SK-N-SH treated with all-trans-retinoic acid at 6 μM for 48 hours (cell line): ENCODE measurements around the gene PTX4.

Experiments
- ATAC-seq: fragments of 200-7000 bp; cut with Tn5 transposase; 3 replicates; pipeline ENCODE4 v1.9.1; 2020; ENCODE audit warnings: mild to moderate bottlenecking, moderate library complexity
- ARNTL ChIP-seq: fragments of 450-650 bp; formaldehyde crosslinking; IDR thresholded peaks from 2 replicates; pipeline ENCODE4 v1.5.0; 2020; ENCODE audit warnings: low read depth, mild to moderate bottlenecking, moderate library complexity, borderline replicate concordance
- BACH2 ChIP-seq: fragments of 250-450 bp; sonication (Bioruptor Pico); IDR thresholded peaks from 2 replicates; pipeline ENCODE4 v1.9.0; 2021; ENCODE audit warnings: mild to moderate bottlenecking, borderline replicate concordance
- CSDC2 ChIP-seq: fragments of 250-450 bp; sonication (Bioruptor Pico); IDR thresholded peaks from 2 replicates; pipeline ENCODE4 v1.5.0; 2020; ENCODE audit warnings: mild to moderate bottlenecking, moderate library complexity
- GLIS3 ChIP-seq: fragments of 250-450 bp; sonication (Bioruptor Pico); IDR thresholded peaks from 2 replicates; pipeline ENCODE4 v1.5.0; 2020; ENCODE audit warnings: mild to moderate bottlenecking, moderate library complexity
- ISL1 ChIP-seq: fragments of 250-450 bp; sonication (Bioruptor Pico); IDR thresholded peaks from 2 replicates; pipeline ENCODE4 v2.1.2; 2022; ENCODE audit warnings: mild to moderate bottlenecking, moderate library complexity
- OSR1 ChIP-seq: fragments of 250-450 bp; sonication (Bioruptor Pico); IDR thresholded peaks from 2 replicates; pipeline ENCODE4 v1.8.0; 2022; ENCODE audit warnings: moderate library complexity, mild to moderate bottlenecking, inconsistent platforms
- PPARA ChIP-seq: fragments of 250-450 bp; sonication (Bioruptor Pico); IDR thresholded peaks from 2 replicates; pipeline ENCODE4 v1.5.0; 2020; ENCODE audit warnings: mild to moderate bottlenecking, borderline replicate concordance
- RARB ChIP-seq: fragments of 250-450 bp; sonication (Bioruptor Pico); IDR thresholded peaks from 2 replicates; pipeline ENCODE4 v1.8.0; 2021; ENCODE audit warnings: mild to moderate bottlenecking, moderate library complexity
- SNAI2 ChIP-seq: fragments of 250-450 bp; sonication (Bioruptor Pico); IDR thresholded peaks from 2 replicates; pipeline ENCODE4 v1.5.0; 2020; ENCODE audit warnings: mild to moderate bottlenecking, moderate library complexity
- TCF4 ChIP-seq: fragments of 250-450 bp; sonication (Bioruptor Pico); IDR thresholded peaks from 2 replicates; pipeline ENCODE4 v1.8.0; 2021; ENCODE audit warnings: mild to moderate bottlenecking, moderate library complexity, borderline replicate concordance
- TOX ChIP-seq: fragments of 250-450 bp; sonication (Bioruptor Pico); IDR thresholded peaks from 2 replicates; pipeline ENCODE4 v1.8.0; 2021; ENCODE audit warnings: mild to moderate bottlenecking, moderate library complexity, borderline replicate concordance
- ZC3H10 ChIP-seq: fragments of 250-450 bp; sonication (Bioruptor Pico); IDR thresholded peaks from 2 replicates; pipeline ENCODE4 v1.5.1; 2021; ENCODE audit warnings: mild to moderate bottlenecking, moderate library complexity
- ZFP3 ChIP-seq: fragments of 250-450 bp; sonication (Bioruptor Pico); IDR thresholded peaks from 2 replicates; pipeline ENCODE4 v1.5.0; 2020; ENCODE audit warnings: mild to moderate bottlenecking, moderate library complexity
- ZFP30 ChIP-seq: fragments of 450-650 bp; formaldehyde crosslinking; IDR thresholded peaks from 2 replicates; pipeline ENCODE4 v1.5.0; 2022; ENCODE audit warnings: mild to moderate bottlenecking, moderate library complexity
- ZNF565 ChIP-seq: fragments of 450-650 bp; formaldehyde crosslinking; conservative IDR thresholded peaks from 2 replicates; pipeline ENCODE4 v1.5.0; 2020; ENCODE audit warnings: low read depth, mild to moderate bottlenecking, moderate library complexity
- ZNF70 ChIP-seq: fragments of 450-650 bp; formaldehyde crosslinking; IDR thresholded peaks from 2 replicates; pipeline ENCODE4 v1.5.0; 2020; ENCODE audit warnings: mild to moderate bottlenecking, moderate library complexity
- ZNF8 ChIP-seq: fragments of 450-650 bp; formaldehyde crosslinking; IDR thresholded peaks from 2 replicates; pipeline ENCODE4 v1.5.0; 2020; ENCODE audit warnings: mild to moderate bottlenecking, moderate library complexity
- TF ChIP-seq, protein P1 (sequence below): fragments of 250-450 bp; sonication (Bioruptor Pico); IDR thresholded peaks from 2 replicates; pipeline ENCODE4 v1.5.1; 2021; ENCODE audit warnings: mild to moderate bottlenecking, moderate library complexity
- TF ChIP-seq, protein P2 (sequence below): fragments of 250-450 bp; sonication (Bioruptor Pico); IDR thresholded peaks from 2 replicates; pipeline ENCODE4 v1.8.0; 2021; ENCODE audit warnings: low read depth, mild to moderate bottlenecking, moderate library complexity, borderline replicate concordance
- TF ChIP-seq, protein P3 (sequence below): fragments of 250-450 bp; sonication (Bioruptor Pico); IDR thresholded peaks from 2 replicates; pipeline ENCODE4 v1.5.1; 2020; ENCODE audit warnings: low read depth, mild to moderate bottlenecking, moderate library complexity

Gene PTX4

DNA sequence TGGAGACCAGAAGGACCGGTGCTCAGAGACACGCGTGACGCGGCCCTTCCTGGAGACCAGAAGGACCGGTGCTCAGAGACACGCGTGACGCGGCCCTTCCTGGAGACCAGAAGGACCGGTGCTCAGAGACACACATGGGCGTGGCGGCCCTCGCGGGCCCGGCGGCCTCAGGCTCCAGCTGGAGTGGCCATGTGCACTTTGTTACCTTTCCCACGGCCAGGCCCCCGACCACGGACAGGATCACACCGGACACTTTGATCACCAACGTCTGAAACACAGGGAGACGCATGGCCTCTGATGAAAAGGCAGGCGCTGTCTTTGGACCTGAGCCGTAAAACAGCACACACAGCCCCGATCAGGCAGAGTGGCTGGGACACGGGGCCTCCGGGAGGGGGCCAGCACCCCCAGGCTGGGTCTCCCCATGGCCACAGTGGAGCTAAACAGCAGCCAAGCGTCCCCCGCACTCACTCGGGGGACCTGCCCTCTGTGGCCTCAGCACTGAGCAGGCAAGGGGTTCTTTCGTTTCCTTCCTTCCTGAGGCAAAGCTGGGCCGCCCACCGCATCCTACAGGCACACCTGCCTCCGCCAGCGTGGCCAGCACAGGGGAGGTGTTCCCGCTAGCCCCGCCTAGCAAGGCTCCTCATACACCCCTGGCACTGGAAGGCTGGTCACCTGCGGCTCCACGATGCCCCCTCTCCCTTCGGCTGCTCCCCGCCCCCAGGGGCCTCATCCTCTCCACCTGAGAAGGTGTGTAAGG is 31.1 kb downstream of the PTX4 start:
- TF ChIP-seq TCF4 (no peak), ZFP3 (CRISPR knock-in tag) (no peak), GLIS3 (CRISPR knock-in tag) (no peak), OSR1 (CRISPR knock-in tag) (no peak), ISL1 (CRISPR knock-in tag) (no peak), ARNTL (no peak), ZFP30 (CRISPR knock-in tag) (no peak), CSDC2 (CRISPR knock-in tag) (no peak)
- TF ChIP-seq, protein P1, sequence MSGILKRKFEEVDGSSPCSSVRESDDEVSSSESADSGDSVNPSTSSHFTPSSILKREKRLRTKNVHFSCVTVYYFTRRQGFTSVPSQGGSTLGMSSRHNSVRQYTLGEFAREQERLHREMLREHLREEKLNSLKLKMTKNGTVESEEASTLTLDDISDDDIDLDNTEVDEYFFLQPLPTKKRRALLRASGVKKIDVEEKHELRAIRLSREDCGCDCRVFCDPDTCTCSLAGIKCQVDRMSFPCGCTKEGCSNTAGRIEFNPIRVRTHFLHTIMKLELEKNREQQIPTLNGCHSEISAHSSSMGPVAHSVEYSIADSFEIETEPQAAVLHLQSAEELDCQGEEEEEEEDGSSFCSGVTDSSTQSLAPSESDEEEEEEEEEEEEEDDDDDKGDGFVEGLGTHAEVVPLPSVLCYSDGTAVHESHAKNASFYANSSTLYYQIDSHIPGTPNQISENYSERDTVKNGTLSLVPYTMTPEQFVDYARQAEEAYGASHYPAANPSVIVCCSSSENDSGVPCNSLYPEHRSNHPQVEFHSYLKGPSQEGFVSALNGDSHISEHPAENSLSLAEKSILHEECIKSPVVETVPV (CRISPR knock-in tag): no peak
- no peak for ATAC-seq

DNA sequence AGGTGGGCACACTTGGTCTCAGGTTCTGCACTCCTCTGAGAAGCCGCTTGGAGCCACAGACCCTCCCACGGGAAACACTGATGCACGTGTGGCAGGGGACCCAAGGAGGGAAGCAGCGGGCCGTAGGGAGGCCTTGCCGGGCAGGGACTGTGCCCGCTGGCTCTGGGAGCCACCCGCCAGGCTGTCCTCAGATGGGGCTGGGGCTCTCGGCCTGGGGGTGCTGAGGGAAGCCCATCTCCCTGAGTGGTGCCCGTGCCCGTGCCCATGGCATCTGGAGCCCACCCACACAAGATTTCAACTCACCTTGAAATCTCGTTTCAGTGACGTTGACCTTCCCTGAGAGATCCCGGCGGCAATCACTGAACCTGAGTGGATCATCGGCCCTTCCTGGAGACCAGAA is 31.8 kb downstream of the PTX4 start:
- no peak for ATAC-seq
- TF ChIP-seq ZC3H10: no peak
- no peak for TF ChIP-seq ZNF70 (CRISPR knock-in tag)
- no peak for TF ChIP-seq BACH2
- TF ChIP-seq, protein P2, sequence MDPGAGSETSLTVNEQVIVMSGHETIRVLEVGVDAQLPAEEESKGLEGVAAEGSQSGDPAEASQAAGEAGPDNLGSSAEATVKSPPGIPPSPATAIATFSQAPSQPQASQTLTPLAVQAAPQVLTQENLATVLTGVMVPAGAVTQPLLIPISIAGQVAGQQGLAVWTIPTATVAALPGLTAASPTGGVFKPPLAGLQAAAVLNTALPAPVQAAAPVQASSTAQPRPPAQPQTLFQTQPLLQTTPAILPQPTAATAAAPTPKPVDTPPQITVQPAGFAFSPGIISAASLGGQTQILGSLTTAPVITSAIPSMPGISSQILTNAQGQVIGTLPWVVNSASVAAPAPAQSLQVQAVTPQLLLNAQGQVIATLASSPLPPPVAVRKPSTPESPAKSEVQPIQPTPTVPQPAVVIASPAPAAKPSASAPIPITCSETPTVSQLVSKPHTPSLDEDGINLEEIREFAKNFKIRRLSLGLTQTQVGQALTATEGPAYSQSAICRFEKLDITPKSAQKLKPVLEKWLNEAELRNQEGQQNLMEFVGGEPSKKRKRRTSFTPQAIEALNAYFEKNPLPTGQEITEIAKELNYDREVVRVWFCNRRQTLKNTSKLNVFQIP (CRISPR knock-in tag): no peak
- no peak for TF ChIP-seq TCF4
- TF ChIP-seq, protein P3, sequence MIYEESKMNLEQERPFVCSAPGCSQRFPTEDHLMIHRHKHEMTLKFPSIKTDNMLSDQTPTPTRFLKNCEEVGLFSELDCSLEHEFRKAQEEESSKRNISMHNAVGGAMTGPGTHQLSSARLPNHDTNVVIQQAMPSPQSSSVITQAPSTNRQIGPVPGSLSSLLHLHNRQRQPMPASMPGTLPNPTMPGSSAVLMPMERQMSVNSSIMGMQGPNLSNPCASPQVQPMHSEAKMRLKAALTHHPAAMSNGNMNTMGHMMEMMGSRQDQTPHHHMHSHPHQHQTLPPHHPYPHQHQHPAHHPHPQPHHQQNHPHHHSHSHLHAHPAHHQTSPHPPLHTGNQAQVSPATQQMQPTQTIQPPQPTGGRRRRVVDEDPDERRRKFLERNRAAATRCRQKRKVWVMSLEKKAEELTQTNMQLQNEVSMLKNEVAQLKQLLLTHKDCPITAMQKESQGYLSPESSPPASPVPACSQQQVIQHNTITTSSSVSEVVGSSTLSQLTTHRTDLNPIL (CRISPR knock-in tag): no peak
- no peak for TF ChIP-seq ZFP30 (CRISPR knock-in tag)
- no peak for TF ChIP-seq ISL1 (CRISPR knock-in tag)
- TF ChIP-seq ZNF8 (CRISPR knock-in tag): no peak
- no peak for TF ChIP-seq SNAI2
- TF ChIP-seq, protein P1 (CRISPR knock-in tag): no peak
- no peak for TF ChIP-seq ARNTL
- TF ChIP-seq TOX: no peak
- TF ChIP-seq GLIS3 (CRISPR knock-in tag): no peak

DNA sequence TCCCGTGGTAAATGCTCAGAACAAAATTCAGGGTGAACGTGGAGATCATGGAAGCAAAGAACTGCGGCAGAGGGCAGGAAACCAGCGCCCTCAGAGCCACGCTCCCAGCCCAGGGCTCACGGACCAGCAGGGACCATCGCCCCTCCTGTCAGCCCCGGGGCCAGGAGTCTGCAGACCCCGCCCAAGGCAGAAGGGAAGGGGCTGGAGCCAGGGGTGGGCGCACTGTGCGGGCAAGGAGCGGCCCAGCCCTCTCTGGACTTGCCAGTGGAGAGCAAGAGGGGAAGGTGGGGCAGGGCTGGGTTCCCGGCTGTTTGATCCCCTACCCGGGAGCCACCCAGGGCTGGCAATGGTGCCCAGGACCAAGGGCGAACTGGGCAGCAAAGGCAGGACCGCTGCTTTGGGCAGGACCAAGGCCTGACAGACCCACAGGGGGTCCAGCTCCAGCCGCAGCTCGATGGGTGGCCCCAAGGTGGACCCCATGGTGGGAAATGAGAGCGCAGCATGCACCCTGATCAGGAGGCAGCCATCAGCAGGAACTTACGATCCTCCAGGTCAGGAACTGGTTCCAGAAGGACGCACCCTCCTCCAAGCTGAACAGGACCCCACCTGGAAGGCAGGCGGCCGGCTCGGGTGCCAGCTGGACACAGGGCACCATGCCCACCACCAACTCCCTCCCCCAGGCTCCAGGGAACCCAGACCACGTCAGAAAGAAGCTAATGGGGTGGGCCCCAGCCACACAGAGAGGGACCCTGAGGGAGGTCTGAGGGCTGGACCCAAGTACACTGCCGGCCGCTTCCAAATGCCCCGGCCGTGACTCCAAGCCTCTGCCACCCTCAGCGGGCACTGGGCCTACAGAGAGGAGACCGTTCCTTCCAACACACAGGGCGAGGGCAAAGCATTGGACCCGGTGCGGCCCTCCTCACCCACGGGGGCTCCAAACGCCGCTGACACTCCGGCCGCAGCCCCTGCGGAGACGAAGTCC is 33.3 kb downstream of the PTX4 start:
- ATAC-seq: no peak

More for the DNA sequence above, 33.3 kb downstream of the PTX4 start:
- TF ChIP-seq PPARA (no peak), ISL1 (CRISPR knock-in tag) (no peak), ZNF565 (CRISPR knock-in tag) (no peak), ZNF8 (CRISPR knock-in tag) (no peak), BACH2 (no peak), ZFP30 (CRISPR knock-in tag) (no peak), OSR1 (CRISPR knock-in tag) (no peak), RARB (no peak), ARNTL (no peak)
- TF ChIP-seq, protein P2 (CRISPR knock-in tag): no peak
